DND-41 (cell line): Measurements from ENCODE around the gene MYT1.
"Not testable (repeated sequence)": the region's sequence is repeated elsewhere in the genome, so short reads cannot be mapped to it uniquely, and the experiment has no call there.

Experiments
- CTCF ChIP-seq: IDR thresholded peaks from 2 replicates; pipeline ENCODE4 v1.5.1; 2012; ENCODE audit warnings: borderline replicate concordance, low read length, moderate library complexity, mild to moderate bottlenecking; ENCODE audit not compliant: poor library complexity, severe bottlenecking; ENCODE audit errors: extremely low read depth
- EZH2 ChIP-seq: IDR thresholded peaks from 3 replicates; pipeline ENCODE4 v1.6.1; 2012; ENCODE audit warnings: borderline replicate concordance, low read depth, mild to moderate bottlenecking, moderate library complexity, low read length, inconsistent platforms; ENCODE audit not compliant: severe bottlenecking

GRCh38 chr20:64187213-64187612 lies 23.0 kb downstream of the MYT1 start:
- not testable (repeated sequence) for TF ChIP-seq CTCF, EZH2
